Measurements from ENCODE around the gene MCF2L.

Gene MCF2L

GRCh38 chr13:113117911-113118260 is 148.9 kb downstream of the MCF2L start:
- no peak for FAIRE-seq
- DNase-seq (ENCODE audit: insufficient read length, low spot score) = no peak

DNA sequence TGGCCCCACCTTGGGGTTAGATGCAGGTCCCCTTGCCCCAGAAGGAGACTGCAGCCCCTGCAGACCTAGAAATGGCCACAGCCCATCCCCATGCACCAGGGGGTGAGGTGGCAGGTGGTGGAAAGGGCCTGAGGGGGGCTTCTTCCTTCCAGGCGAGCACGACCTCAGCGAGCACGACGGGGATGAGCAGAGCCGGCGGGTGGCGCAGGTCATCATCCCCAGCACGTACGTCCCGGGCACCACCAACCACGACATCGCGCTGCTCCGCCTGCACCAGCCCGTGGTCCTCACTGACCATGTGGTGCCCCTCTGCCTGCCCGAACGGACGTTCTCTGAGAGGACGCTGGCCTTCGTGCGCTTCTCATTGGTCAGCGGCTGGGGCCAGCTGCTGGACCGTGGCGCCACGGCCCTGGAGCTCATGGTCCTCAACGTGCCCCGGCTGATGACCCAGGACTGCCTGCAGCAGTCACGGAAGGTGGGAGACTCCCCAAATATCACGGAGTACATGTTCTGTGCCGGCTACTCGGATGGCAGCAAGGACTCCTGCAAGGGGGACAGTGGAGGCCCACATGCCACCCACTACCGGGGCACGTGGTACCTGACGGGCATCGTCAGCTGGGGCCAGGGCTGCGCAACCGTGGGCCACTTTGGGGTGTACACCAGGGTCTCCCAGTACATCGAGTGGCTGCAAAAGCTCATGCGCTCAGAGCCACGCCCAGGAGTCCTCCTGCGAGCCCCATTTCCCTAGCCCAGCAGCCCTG is 149.4 kb downstream of the MCF2L start:
- no peak for DNase-seq (ENCODE audit: insufficient read length, low spot score)
- no peak for FAIRE-seq

DNA sequence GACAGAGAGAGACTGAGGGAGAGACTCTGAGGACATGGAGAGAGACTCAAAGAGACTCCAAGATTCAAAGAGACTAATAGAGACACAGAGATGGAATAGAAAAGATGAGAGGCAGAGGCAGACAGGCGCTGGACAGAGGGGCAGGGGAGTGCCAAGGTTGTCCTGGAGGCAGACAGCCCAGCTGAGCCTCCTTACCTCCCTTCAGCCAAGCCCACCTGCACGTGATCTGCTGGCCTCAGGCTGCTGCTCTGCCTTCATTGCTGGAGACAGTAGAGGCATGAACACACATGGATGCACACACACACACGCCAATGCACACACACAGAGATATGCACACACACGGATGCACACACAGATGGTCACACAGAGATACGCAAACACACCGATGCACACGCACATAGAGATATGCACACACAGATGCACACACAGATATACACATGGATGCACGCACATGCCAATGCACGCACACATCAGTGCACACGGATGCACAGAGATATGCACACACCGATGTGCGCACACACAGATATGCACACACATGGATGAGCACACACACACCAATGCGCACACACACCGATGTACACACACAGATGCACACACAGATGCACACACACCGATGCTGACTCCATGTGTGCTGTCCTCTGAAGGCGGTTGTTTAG is 150.3 kb downstream of the MCF2L start:
- no peak for FAIRE-seq

DNA sequence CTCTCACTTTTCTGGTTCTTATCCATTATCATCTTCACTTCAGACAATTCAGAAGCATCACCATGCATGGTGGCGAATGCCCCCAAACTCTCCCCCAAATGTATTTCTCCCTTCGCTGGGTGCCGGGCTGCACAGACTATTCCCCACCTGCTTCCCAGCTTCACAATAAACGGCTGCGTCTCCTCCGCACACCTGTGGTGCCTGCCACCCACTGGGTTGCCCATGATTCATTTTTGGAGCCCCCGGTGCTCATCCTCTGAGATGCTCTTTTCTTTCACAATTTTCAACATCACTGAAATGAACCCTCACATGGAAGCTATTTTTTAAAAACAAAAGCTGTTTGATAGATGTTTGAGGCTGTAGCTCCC is 150.8 kb downstream of the MCF2L start:
- DNase-seq (ENCODE audit: insufficient read length, low spot score) (no peak), FAIRE-seq (no peak)

More for the DNA sequence above, 150.3 kb downstream of the MCF2L start:
- no peak for DNase-seq (ENCODE audit: insufficient read length, low spot score)

GRCh38 chr13:113120300-113121182 is 151.5 kb downstream of the MCF2L start:
- DNase-seq (ENCODE audit: insufficient read length, low spot score) (no peak), FAIRE-seq (no peak)

- DNase-seq (ENCODE audit: insufficient read length, low spot score) = no peak
- no peak for FAIRE-seq
These were observed 152.3 kb downstream of the MCF2L start for GRCh38 chr13:113121183-113121927.

DNA sequence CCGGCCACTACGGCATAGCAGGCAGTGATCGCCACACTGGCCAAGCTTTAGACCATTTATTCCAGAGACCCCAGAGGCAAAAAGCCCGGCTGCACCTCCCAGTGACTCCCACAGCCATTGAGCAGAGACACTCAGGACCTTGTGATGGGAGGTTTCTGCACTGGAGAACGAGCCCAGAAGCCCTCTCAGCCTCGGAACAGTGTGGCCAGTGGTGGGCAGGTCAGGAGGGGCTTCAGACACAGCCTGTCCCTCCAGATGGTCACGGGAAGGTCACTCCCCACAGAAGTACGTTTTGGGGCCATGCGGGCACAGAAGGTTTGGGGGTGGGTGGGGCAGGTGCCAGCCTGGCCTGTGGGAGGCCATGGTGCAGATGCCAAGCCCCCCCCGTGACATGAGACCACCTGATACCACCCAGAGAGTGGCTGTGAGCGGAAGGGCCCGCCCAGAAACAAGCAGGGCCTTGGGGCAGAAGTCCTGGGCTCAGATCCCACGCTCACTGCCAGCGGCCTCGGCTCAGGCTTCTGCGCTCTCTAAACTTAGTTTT is 153.0 kb downstream of the MCF2L start:
- DNase-seq (ENCODE audit: insufficient read length, low spot score) (no peak), FAIRE-seq (no peak)

- FAIRE-seq = no peak
- DNase-seq (ENCODE audit: insufficient read length, low spot score) = no peak
These were observed 153.7 kb downstream of the MCF2L start, which contains the start of gene F10 for GRCh38 chr13:113122550-113123225. F10 (plus strand) TSS chr13:113122799; CDS start chr13:113122856, 57 bp downstream.

DNA sequence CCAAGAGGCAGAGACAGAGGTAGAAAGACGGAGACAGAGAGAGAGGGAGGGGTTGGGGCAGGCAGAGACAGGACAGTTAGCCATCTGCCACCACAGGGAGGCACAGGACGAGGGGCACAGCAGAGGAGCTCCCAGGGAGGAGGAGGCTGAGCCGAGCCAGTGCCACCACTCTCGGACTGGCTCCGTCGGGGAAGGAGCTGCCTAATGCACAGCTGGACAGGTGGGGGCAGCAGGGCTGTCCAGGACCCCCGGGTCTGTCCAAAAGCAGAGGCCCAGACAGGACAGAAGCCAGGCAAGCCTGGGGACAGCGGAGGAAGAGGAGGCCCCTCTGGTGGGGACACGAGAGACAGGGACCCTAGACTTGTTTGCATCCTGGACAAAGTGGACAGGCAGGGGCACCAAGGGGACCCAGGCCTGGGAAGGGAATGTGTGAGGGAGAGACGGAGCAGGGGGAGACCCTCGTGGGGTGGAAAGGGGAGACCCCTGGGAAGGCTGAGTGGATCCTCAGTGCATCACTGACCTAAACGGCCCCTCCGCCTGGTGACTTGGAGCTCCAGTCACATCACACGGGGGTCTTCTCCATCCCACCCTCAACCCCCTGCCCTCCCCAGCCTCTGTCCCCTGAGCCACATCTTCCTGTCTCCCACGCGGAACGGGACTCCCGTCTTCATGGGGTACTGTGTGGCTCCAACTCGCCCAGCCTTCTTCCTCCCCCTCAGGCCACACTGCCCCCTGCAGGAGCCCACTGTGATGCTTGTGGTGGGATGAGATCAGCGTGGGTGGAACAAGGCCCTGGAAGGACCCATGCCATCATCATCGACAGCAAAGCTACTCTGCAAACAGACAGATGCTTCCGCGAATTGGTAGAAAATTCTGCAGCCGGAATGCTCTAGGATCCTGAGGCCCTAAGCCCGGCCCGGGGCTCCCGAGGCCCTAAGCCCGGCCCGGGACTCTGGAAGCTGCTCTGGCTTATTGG is 154.5 kb downstream of the MCF2L start:
- DNase-seq (ENCODE audit: insufficient read length, low spot score) = no peak
- no peak for FAIRE-seq

DNA sequence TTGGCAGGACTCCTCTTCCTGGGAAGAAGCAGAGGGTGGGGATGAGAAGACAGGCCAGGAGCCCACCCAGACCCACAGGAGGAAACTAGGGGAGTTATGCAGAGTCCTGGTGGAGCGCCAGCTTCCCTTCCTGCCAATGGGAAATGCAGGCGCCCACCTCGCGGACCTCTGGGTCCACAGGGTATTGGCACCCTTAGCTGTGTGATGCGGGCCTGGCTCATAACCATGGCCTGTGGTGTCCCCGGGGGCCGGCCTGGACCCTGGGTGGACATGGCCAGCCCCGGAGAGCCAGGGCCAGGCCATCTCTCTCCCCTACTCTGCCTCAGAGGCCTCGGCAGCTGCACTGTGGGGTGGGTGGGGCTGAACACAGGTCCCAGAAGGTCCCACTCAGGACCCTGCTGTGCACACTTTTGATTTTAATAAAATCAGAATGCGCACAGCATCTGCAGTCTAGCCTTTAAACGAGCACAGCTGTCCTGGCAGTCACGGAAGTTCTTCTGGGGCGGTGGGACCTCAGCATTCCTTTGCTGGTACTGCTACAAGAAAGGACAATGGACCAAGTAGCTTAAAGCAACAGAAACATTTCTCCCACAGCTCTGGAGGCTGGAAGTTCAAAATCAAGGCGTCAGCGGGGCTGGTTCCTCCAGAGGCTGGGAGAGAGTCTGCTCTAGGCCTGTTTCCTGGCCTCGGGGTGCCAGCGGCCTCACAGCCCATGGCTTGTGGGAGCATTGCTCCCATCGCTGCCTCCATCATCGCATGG is 155.4 kb downstream of the MCF2L start:
- FAIRE-seq (no peak), DNase-seq (ENCODE audit: insufficient read length, low spot score) (no peak)

DNA sequence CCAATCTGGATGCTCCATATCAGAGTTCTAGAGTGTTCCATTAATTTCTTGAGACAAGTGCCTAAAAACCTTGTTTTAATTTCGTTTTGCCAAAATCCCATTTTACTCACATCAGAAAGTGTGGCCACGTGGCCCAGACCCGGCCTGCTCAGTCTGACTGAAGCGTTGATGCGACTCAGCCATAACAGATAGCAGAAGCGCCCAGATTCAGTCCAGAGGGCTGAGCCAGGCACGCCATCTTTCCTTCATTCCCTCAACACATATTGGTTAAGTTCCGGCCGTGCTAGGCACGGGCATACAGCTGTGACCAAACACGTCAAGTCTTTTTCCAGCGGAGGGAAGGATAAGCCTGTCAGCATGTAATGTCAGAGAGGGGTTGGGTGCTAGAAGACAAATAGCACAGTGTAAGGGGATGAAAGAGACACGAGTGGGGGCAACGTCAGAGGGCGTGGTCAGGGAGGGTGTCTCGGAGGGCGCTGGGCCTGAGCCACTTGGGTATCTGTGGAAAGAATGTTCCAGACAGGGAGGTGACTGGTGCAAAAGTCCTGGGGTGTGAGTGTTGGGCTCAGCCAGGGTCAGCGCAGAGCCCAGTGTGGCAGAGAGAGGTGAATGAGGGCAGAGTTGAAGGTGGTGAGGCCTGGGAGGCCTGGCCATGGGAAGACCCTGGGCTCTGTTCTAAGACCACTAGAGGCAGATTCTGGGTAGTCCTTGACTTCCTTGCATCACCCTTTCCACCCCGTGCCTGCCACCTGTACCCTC is 156.7 kb downstream of the MCF2L start:
- FAIRE-seq (no peak), DNase-seq (ENCODE audit: insufficient read length, low spot score) (no peak)

DNA sequence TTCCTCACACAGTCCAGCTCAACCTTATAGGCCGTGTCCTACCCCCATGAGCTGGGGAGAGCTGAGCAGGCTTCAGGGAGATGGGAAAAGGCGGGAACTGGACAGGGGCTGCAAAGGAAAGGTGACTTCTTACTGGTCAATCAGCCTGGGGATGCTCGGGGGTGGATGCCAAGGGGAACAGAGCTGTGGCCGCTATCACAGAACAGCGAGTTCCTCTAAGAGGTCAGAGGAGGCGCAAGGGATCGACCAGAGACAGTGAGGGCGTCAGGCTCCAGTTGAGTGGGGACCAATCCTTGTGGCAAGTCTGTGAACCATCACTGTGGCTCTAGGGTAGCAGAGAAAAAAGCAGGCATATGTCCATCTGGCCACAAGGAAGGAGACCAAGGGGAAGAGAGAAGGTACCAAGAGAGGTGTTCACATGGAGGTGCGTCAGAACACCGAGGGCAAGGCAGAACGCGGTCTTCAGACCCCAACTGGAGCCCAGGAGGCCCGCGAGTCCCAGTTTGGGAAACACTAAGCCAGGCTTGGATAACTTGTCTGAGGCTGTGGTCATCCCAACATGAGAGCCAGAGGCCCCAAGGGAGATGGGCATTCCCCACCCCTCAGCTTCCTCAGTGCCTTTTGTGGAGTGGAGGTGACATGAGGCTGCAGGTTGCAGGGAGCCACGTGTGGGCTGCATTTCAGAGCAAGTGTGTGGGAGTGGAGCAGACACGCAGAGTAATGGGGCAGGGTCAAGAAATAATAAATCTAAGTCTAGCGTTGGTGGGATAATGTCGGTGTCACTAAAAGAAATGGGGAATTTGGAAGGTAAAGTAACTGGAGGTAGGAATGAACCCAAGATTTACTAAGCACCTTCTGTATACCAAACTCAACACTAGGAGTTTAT is 157.5 kb downstream of the MCF2L start:
- no peak for FAIRE-seq
- no peak for DNase-seq (ENCODE audit: insufficient read length, low spot score)

GRCh38 chr13:113129480-113129879 is 160.5 kb downstream of the MCF2L start:
- FAIRE-seq (no peak), DNase-seq (ENCODE audit: insufficient read length, low spot score) (no peak)

DNA sequence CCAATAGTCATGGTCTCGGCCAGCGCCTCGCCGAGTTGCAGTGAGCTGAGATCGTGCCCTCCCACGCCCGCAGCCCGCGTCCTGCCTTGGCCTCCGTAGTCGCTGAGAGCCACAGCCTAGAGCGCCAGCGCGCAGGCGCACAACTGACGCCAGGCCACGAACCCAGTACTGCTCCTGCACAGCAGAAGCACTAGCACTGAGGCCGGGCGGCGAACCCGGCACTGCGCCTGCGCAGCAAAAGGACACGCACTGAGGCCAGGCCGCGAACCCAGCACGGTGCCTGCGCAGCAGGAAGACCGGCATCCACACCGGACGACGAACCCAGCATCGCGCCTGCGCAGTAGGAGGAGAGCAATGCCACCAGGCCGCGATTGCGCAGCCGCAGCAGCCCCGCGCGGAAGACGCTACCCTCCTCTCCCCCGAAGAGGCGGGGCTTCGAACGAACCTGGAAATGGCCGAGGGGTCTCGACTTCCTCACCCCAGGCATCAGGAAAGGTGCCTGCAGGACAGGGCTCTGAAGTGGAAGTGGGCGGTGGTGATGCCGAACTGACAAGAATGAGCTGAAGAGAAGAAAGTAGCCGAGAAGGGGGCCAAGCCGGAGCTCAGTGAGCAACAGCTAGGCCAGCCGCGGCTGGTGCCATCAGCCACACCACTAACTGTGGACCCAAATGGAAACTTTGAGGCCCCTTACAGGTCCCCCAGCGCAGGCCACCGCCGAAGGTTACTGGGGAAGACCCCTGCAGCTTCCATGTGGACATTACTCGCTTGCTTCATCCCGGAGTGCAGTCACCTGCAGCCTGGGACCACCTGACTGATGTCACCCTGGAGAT is 161.1 kb downstream of the MCF2L start:
- FAIRE-seq (no peak), DNase-seq (ENCODE audit: insufficient read length, low spot score) (no peak)

DNA sequence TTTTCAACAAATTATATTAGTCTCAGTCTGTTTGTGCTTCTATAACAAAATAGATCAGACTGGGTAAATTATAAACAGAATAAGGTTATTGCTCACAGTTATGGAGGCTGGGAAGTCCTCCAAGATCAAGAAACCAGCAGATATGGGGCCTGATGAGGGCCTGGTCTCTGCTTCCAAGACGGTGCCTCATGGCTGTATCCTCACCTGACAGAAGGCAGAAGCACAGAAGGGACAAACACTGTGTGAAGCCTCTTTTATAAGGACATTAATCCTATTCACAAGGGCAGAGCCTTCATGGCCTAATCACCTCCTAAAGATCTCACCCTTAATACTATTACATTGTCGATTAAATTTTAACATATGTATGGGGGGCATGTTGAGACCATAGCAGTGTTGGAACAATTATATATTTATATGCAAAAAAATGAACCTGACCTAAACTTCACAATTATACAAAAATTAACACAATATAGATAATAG is 166.3 kb downstream of the MCF2L start:
- no peak for DNase-seq (ENCODE audit: insufficient read length, low spot score)
- no peak for FAIRE-seq

Data from GM19239 (cell line).